DND-41 (cell line): Measurements from ENCODE around the gene GSTK1.

ENCODE experiments used
- ATAC-seq: fragments of 200-7000 bp; cut with Tn5 transposase; 3 replicates; pipeline ENCODE4 v1.9.1; 2021; ENCODE audit warnings: low read depth; ENCODE audit not compliant: insufficient read depth
- DNase-seq: peaks from one replicate; pipeline ENCODE4 v3.0.0-alpha.2; 2020
- H2AFZ ChIP-seq: 2 replicates; pipeline ENCODE4 v1.6.0; 2012; ENCODE audit warnings: low read depth, low read length
- H3K27ac ChIP-seq: 2 replicates; pipeline ENCODE4 v1.5.1; 2012; ENCODE audit warnings: low read length, inconsistent platforms
- H3K27me3 ChIP-seq: fragments of 200-600 bp; sonication (generic); 2 replicates; pipeline ENCODE4 v1.6.0; 2012; ENCODE audit warnings: low read length, mild to moderate bottlenecking, inconsistent platforms; ENCODE audit not compliant: insufficient read depth, poor library complexity
- H3K36me3 ChIP-seq: 2 replicates; pipeline ENCODE4 v1.5.1; 2012; ENCODE audit warnings: low read length, inconsistent platforms; ENCODE audit not compliant: insufficient read depth
- H3K4me1 ChIP-seq: 2 replicates; pipeline ENCODE4 v1.5.1; 2012; ENCODE audit warnings: mild to moderate bottlenecking, low read length; ENCODE audit not compliant: insufficient read depth
- H3K4me2 ChIP-seq: 2 replicates; pipeline ENCODE4 v1.6.0; 2012; ENCODE audit warnings: mild to moderate bottlenecking, moderate library complexity, low read length, inconsistent platforms; ENCODE audit not compliant: insufficient read depth
- H3K4me3 ChIP-seq, 2 experiments: fragments of 200-600 bp in 1 of 2; shearing (Covaris generic) in 1 of 2; 2 replicates each; pipeline ENCODE4 v1.5.1; 2012 to 2016; ENCODE audit warnings: inconsistent platforms in 2 of 2, low read length in 2 of 2, mild to moderate bottlenecking in 2 of 2, low read depth in 1 of 2, moderate library complexity in 1 of 2
- H3K79me2 ChIP-seq: 2 replicates; pipeline ENCODE4 v1.6.0; 2012; ENCODE audit warnings: low read length, inconsistent platforms; ENCODE audit not compliant: insufficient read depth
- H3K9ac ChIP-seq: 2 replicates; pipeline ENCODE4 v1.6.0; 2012; ENCODE audit warnings: low read depth, mild to moderate bottlenecking, inconsistent platforms, low read length, moderate library complexity
- H3K9me3 ChIP-seq: 2 replicates; pipeline ENCODE4 v1.5.1; 2012; ENCODE audit warnings: low read length, moderate library complexity, mild to moderate bottlenecking, inconsistent platforms; ENCODE audit not compliant: insufficient read depth, severe bottlenecking
- H4K20me1 ChIP-seq: 2 replicates; pipeline ENCODE4 v1.6.0; 2012; ENCODE audit warnings: low read length; ENCODE audit not compliant: insufficient read depth
- CTCF ChIP-seq: IDR thresholded peaks from 2 replicates; pipeline ENCODE4 v1.5.1; 2012; ENCODE audit warnings: borderline replicate concordance, low read length, moderate library complexity, mild to moderate bottlenecking; ENCODE audit not compliant: poor library complexity, severe bottlenecking; ENCODE audit errors: extremely low read depth
- EZH2 ChIP-seq: IDR thresholded peaks from 3 replicates; pipeline ENCODE4 v1.6.1; 2012; ENCODE audit warnings: borderline replicate concordance, low read depth, mild to moderate bottlenecking, moderate library complexity, low read length, inconsistent platforms; ENCODE audit not compliant: severe bottlenecking

Gene GSTK1

GRCh38 chr7:143227806-143228205 is 35.4 kb upstream of the GSTK1 start:
- no peak overlapping the region for H3K4me2 ChIP-seq
- H3K27ac ChIP-seq: no peak overlapping the region
- H3K36me3 ChIP-seq: no peaks in the 10 kb centered on the region
- no peaks in the 10 kb centered on the region for H3K27me3 ChIP-seq
- ATAC-seq (no peak), DNase-seq (no peak)
- no peaks in the 10 kb centered on the region for H3K4me1 ChIP-seq
- no peak overlapping the region for H3K9ac ChIP-seq
- H3K9me3 ChIP-seq: no peaks in the 10 kb centered on the region
- TF ChIP-seq EZH2 (no peak), CTCF (no peak)
- no peaks in the 10 kb centered on the region for H4K20me1 ChIP-seq
- no peaks in the 10 kb centered on the region for H3K79me2 ChIP-seq
- no peak overlapping the region for H2AFZ ChIP-seq
- no peak overlapping the region for H3K4me3 ChIP-seq

GRCh38 chr7:143229054-143229790 is 34.0 kb upstream of the GSTK1 start:
- Histone ChIP-seq H3K9ac (no peak overlapping the region), H3K4me2 (no peak overlapping the region), H3K36me3 (no peaks in the 10 kb centered on the region), H3K79me2 (no peaks in the 10 kb centered on the region), H3K27me3 (no peaks in the 10 kb centered on the region), H3K4me1 (no peaks in the 10 kb centered on the region), H2AFZ (no peak overlapping the region), H4K20me1 (no peaks in the 10 kb centered on the region), H3K27ac (no peak overlapping the region), H3K9me3 (no peaks in the 10 kb centered on the region), H3K4me3 (no peak overlapping the region)
- TF ChIP-seq CTCF: no peak
- no peak for TF ChIP-seq EZH2
- ATAC-seq: no peak
- DNase-seq: no peak

GRCh38 chr7:143230602-143231457 is 32.4 kb upstream of the GSTK1 start:
- DNase-seq: no peak
- H2AFZ ChIP-seq: no peak overlapping the region
- H3K79me2 ChIP-seq: no peaks in the 10 kb centered on the region
- H3K27ac ChIP-seq: no peak overlapping the region
- H3K4me1 ChIP-seq: no peaks in the 10 kb centered on the region
- H3K9me3 ChIP-seq: no peaks in the 10 kb centered on the region
- no peak overlapping the region for H3K9ac ChIP-seq
- no peaks in the 10 kb centered on the region for H4K20me1 ChIP-seq
- H3K4me3 ChIP-seq: no peak overlapping the region
- no peaks in the 10 kb centered on the region for H3K36me3 ChIP-seq
- TF ChIP-seq EZH2 (no peak), CTCF (no peak)
- no peak overlapping the region for H3K4me2 ChIP-seq
- H3K27me3 ChIP-seq: no peaks in the 10 kb centered on the region
- no peak for ATAC-seq
